DMS153 treated with DMSO at 0.1 percent for 48 hours (cell line): ENCODE measurements around the gene CELF4.

ENCODE experiments used
- DNase-seq: peaks from one replicate; lab custom pipeline; 2025; ENCODE audit not compliant: unreplicated experiment; lab: John Stamatoyannopoulos, UW

CELF4 gene

GRCh38 chr18:37548679-37549289, 16.8 kb downstream of the CELF4 start:
- DNase-seq, result no peak

GRCh38 chr18:37547196-37547827, 18.3 kb downstream of the CELF4 start:
- no peak for DNase-seq

- no peak for DNase-seq
These were observed 18.9 kb downstream of the CELF4 start for GRCh38 chr18:37546651-37547050.

GRCh38 chr18:37546272-37546537, 19.4 kb downstream of the CELF4 start:
- no peak for DNase-seq

GRCh38 chr18:37545461-37546271, 19.9 kb downstream of the CELF4 start:
- DNase-seq, result no peak

- DNase-seq, result no peak
These were observed 20.9 kb downstream of the CELF4 start for GRCh38 chr18:37544713-37545112.

GRCh38 chr18:37544217-37544616, 21.4 kb downstream of the CELF4 start:
- DNase-seq, result no peak

- DNase-seq, result no peak
These were observed 22.3 kb downstream of the CELF4 start for GRCh38 chr18:37543321-37543720.

GRCh38 chr18:37541517-37541916, 24.1 kb downstream of the CELF4 start:
- no peak for DNase-seq

- no peak for DNase-seq
These were observed 25.0 kb downstream of the CELF4 start for GRCh38 chr18:37540424-37541138.

- DNase-seq, result no peak
These were observed 26.4 kb downstream of the CELF4 start for GRCh38 chr18:37539236-37539635.

GRCh38 chr18:37538526-37539205, 26.9 kb downstream of the CELF4 start:
- DNase-seq, result no peak

GRCh38 chr18:37537868-37538525, 27.6 kb downstream of the CELF4 start:
- peak; percentile 31 for DNase-seq

- DNase-seq, result no peak
These were observed 28.9 kb downstream of the CELF4 start for GRCh38 chr18:37536656-37537055.

- no peak for DNase-seq
These were observed 29.6 kb downstream of the CELF4 start for GRCh38 chr18:37535968-37536367.

GRCh38 chr18:37534627-37535026, 31.0 kb downstream of the CELF4 start:
- peak; percentile 34 for DNase-seq

GRCh38 chr18:37533647-37534584, 31.7 kb downstream of the CELF4 start:
- DNase-seq, result no peak

- DNase-seq, result no peak
These were observed 32.7 kb downstream of the CELF4 start for GRCh38 chr18:37532917-37533316.

- no peak for DNase-seq
These were observed 35.7 kb downstream of the CELF4 start for GRCh38 chr18:37529863-37530262.

- no peak for DNase-seq
These were observed 36.3 kb downstream of the CELF4 start for GRCh38 chr18:37529296-37529695.
